GM21515 (cell line): ENCODE data around the gene MEAK7.
"Not testable (repeated sequence)": the region's sequence is repeated elsewhere in the genome, so short reads cannot be mapped to it uniquely, and the experiment has no call there.

Experiments
- ATAC-seq: cut with Tn5 transposase; IDR thresholded peaks from one replicate; pipeline ENCODE4 v1.9.1; 2021; ENCODE audit not compliant: unreplicated experiment

Gene MEAK7

DNA sequence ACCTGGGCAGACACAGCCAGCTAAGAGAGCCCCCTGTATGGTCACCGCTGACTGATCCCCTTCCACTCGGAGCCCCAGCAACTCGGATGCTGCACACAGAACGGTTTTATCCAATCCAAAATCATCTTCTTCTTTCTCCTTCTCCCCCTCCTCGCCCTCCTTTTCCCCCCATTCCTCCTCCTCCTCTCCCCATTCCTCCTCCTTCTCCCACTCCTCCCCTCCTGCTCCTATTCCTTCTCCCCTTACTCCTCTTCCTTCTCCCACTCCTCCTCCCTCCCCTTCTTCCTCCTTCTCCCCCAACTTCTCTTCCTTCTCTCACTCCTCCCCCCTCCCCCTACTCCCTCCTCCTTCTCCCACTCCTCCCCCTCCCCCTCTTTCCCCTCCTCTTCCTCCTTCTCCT is 30.4 kb upstream of the MEAK7 start:
- no peak for ATAC-seq

DNA sequence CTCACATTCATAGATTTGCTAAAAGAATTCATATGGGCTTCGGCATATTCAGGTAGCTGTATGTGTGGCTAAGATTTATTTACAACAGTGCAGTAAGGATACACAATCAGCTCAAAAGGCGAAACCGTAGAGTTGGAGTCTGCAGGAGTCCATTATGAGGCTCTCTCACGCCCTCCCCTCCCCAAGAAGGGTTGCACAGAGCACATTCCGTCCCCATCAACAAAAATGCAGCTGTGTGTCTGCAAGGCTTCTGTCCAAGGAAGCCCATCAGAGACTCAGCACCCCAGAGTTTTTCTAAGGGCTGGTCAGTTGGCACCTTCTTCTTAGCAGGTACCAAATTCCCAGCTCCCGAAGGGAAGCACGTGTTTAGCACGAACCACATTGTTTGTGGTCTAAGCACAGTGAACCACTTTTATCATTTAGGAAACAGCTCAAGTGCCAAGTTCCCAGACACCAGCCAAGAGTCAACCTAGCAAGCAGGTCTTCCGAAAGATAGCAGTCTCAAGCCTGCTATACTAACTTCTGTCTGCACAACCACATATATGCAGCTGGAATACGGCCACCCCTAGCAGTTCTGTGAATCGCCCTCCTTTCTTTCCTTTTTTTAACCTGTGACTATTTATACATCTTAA is 28.5 kb upstream of the MEAK7 start:
- ATAC-seq, result no peak

DNA sequence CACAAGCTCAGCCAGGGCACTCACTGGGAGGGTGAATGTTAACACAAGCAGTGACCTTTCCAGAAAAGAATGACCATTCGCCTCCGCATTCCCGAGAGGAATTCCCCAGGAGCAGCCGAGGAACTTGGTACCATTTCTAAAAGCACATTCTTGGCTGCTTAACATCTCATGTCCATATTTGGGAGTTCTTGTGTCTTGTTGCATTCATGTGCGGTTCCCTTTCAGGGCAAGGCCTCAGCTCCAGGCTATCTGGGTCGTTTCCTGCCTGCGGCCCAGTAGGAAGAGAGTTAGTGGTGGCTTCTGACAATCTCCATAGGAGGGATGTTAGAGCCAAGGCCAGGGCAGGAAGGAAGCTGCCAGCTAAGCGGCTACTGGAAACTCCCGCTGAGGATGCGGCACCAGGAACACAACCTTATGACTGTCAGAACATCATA is 27.8 kb upstream of the MEAK7 start:
- no peak for ATAC-seq

DNA sequence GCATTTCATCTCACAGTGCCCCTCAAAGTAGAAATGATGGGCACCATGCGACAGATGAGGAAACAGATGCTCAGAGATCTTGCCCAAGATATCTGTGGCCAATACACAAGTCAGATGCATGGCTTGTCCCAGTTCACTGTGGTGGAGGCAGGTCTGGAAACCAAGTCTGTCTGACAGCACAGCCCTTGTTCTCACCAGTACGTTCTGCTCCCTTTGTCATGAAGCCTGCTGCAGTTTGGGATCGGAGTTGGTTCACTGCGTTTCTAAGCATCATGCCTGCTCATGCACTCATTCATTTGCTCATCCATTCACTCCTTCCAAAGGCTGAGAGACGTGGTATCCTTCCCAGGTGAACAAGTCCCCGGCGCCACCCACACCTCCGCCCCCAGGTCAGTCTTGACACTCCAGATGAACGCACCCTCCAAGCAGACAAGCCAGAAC is 27.2 kb upstream of the MEAK7 start:
- ATAC-seq, result no peak

DNA sequence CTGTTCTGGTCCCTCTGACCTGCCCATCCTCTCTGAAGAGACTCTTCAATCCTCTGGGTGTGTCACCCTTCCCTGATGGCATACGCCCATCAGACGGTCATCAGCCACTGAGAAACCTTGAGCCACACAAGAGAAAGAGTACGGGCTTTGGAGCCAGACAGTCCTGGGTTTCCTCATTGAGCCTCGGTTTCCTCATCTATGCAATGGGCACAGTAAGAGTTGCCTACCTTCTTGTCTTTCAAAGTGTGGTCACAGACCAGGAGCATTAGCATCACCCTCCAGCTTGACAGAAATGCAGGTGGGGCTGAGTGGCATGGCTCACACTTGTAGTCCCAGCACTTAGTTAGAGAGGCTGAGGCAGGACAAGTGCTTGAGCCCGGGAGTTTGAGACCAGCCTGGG is 26.1 kb upstream of the MEAK7 start:
- no peak for ATAC-seq

DNA sequence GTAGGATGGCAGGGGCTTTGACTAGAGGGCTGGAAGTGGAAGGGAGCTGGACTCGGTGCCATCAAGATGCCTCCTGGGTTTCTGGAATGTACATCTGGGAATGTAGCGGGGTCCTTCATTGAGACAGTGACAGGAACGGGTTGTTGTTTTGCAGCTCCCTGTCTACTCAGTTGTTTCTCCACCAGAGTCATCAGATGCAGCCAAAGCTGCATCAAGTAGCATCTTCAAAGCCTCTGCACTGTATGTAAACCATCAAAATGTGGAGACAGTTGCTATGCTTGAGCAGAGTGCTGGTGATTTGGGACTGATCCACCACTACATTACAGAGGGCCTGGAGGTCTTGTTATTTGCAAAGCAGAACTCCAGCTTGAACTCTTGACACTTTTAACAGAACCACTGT is 25.1 kb upstream of the MEAK7 start:
- no peak for ATAC-seq

DNA sequence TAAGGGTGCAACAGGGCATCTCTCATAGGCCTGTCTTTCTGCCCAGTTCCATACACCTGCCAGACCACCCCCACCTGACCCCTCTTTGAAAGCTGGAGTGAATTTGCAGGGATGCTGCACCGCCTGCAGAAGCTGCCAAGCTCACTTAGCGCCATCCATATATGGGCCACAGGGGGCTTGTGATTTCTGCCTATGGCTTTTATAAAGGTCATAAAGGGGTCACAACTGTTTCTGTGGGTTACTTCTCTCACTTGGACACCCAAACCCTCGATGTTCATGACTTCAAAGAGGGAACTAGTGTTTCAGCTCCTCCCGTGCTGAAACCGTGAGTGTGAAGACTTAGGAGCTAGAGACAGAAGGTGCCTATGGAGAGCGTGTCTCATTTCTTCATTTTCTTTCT is 23.9 kb upstream of the MEAK7 start:
- ATAC-seq, result no peak

DNA sequence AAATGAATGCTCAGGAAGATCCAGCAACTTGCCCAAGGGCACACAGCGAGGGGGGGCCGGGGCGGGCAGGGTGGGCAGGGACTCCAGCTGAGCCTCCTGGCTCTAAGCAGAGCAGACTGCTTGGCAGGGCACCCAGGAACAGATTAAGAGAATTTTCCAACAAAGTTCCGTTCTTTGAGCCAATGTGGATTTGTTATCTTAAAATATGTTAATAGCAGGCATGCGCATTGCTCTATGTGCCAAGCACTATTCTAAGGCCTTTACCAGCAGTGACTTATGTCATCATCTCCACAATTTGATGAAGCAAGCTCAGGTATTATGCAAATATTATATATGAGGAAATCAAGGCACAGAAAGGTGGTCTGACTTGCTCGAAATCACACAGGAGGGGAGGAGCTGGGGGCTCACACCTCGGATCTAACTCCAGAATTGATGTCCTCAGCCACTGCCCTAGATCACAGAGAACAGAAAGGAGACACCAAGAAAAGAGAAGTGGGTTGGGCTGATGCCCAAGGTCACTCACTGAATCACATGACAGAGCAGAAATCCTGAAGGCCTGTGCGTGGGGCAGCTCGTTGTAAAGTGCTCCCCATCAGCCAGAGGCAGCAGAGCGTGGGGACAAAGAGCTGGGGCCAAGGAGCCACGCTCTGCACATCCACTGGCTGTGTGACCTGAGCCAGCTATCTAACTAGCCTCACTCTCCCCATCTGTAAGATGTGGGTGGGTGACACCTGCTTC is 23.2 kb upstream of the MEAK7 start:
- ATAC-seq, result no peak

DNA sequence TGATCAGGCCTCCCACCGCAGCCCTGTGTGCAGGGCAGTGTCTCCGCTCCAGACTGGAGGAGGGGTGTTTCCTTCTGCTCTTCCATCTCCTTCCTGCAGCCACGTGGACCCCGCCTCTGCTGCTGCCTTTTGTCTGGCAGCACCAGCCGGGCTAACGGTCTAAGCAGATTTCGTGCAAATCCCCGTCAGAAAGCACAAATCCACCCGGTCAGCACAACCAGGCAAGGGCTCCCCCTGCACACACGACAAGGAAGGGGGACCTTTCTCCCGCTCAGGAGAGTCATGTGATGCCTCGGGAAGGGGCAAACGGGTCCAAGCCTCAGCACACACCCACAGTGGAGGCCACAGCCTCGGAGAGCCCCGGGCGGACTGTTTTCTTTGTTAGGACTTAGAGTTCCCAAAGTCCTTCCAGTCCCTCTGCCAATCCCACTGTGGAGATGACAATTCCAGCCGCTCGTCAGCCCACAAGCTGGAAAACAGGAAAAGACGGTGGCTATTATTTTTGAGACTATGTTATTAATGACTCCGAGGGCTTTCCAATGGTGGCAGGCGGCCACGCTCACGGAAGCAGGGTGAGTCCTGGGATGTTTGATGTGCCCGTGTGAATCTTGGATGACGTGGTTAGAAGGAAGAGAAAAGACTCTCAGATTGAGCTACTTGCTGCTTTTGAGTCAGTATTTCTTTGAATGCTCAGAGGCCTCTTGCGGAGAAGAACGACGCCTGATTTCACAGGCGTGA is 22.5 kb upstream of the MEAK7 start:
- ATAC-seq, result no peak

DNA sequence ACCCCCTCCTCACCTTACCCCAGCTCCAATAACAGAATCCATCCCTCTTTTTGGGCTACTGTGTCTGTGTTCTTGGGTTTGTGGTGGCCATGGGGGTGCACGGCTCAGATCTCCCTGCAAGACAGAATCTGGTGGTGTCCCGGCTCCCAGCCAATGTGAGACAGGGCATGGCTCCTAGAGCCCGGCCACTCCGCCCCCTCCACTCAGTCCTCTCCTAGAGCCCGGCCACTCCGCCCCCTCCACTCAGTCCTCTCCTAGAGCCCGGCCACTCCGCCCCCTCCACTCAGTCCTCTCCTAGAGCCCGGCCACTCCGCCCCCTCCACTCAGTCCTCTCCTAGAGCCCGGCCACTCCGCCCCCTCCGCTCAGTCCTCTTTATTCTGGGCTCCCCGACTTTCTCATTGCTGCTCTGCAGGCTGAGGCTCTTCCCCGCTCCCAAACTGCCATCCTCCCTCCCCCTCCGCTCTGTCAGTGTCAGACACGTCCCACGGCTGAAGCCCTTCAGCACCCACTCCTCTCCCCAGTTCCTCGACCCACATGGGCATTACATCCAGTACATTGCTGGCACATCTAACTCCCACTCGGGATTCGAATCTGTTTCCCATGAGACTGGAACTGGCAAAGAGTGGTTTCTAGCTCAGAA is 20.6 kb upstream of the MEAK7 start:
- ATAC-seq, result not testable (repeated sequence)

DNA sequence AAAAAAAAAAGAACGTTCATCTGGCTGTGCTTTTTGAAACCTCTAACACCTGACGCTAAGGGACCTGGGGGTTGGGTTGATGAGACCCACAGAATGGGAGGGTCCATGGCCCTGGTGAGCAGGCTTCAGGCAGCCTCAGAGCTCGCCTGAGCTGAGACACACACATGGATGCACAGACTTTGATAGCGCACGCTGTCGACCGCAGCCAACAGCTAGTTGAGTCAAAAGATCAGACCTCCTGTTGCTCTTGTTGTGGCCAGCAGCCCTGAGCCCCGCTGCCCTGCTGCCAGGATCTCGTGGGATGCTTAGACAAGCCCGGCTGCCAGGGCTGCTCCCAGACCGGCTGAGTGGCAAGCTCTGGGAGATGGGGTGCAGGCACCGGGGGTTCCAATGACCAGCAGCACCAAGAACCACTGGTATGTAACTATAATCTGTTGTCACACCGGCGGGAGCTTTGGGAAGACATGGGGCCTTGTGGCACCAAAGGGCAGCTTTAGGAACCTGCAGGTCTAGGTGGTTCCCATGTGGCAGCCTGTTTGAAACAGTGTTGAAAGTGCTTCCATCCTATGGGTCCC is 20.0 kb upstream of the MEAK7 start:
- ATAC-seq, result no peak

DNA sequence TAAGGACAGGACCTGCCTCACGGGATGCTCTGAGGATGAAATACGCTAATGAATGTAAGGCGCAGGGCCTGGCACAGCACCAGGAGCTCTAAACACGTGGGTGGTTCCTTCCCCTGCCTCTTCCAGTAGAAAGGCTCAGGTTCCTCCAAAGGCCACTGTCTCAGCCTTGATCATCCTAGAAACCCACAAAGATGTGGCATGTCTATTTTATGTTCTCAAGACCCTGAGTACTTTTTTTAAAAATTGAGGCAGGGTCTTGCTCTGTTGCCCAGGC is 17.0 kb upstream of the MEAK7 start:
- ATAC-seq, result no peak

DNA sequence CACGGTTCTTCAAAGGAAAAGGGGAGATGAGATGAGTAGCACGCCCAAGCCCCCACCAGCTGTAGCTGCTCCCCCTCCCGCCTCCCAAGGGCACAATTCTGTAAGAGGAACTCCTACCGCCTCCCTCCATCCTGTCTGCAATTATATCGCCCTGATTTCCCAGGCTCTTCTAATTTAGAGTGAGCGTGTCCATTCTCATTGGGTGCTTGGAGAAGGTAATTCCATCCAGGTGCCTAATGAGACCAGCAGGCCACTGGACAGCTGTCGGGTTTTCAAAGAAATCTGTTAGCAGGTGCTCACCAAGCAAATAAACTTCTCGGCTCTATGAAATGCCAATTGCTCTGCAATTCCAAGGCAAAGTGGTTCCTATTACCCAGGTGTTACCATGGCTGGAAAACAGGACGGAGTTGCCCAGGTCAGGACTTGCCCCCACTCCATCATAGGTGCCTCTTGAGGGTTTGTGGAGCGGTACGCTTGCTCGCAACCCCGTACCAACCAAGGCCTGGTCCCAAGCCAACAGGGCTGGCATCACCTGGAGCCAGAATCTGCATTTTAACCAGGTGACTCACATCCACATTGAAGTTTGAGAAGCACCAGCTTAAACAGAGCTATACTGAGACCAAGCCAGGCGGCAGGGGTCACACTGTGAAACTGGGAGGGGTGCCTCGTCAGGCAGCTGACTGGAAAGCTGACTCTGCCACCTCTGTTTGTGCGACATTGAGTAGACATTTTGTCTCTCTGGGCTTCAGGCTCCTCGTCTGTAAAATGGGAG is 16.5 kb upstream of the MEAK7 start:
- no peak for ATAC-seq

DNA sequence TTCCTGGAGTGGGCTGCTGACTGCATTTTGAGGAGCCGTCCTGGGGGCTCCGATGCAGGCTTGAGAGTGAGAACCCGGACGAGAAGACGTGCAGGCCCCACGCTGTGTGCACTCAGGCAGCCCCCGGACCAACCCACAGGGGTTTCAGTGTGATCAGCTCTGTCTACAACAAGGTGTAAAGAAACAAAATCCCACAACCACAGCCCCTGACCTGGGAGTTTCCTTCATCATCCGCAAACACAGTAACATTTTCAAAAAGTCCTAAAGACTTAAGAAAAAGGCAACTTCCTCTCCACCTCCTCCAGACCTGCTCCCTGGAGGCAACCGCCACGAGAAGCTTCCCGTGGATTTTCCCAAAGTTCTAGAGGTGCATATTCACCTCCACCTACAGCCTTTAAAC is 15.4 kb upstream of the MEAK7 start:
- ATAC-seq, result no peak

DNA sequence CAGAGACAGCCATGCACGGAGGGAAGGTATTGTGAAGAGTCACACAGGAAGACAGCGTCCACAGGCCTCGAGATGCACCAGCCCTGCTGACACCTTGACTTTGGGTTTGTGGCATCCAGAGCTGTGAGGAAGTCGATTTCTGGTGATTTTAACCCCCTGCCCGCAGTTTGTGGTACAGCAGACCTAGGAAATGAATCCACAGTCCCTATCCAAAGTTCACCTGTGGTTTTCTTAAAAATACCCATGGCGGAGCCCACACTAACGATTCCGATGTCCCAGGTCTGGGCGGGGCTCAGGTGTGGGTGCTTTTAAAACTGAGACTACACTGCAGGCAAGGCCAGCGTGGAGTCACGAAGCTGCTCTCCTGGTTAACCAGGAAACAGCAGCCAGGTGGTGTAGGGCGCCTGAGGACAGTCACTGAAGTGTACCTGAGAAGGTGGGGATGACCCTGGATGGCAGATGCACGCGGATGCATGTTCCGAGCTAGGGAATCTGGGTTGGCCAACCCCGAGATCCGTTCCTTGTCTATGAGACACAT is 14.4 kb upstream of the MEAK7 start:
- no peak for ATAC-seq

DNA sequence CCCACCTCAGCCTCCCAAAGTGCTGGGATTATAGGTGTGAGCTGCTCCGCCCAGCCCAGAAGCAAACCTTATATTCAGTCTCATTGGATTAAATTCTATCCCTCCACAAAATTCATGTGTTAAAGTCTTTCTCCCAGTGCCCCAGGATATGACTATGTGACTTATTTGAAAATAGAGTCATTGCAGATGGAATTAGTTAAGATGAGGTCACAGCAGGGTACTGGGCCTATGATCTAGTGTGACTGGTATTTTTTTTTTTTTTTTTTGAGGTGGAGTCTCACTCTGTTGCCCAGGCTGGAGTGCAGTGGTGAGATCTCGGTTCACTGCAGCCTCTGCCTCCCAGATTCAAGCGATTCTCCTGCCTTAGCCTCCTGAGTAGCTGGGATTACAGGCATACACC is 13.8 kb upstream of the MEAK7 start:
- not testable (repeated sequence) for ATAC-seq

DNA sequence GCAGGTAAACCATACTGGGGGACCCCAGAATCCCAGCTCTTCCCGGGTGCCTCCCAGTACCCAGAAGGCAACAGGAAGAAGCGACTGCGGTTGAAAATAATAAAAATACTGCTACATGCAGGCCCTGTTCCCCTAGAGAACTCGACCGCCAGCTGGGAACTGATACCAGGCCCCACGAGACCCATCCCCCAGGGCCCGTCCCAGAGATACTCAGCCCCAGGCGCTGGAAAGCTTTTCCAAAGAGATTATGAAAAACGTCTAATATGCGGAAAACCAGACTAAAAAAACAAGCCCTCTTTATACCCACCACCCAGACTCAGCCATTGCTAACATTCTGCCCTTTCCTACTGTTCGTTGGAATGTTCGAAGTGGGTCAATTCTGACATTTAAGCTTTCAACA is 12.9 kb upstream of the MEAK7 start:
- no peak for ATAC-seq

DNA sequence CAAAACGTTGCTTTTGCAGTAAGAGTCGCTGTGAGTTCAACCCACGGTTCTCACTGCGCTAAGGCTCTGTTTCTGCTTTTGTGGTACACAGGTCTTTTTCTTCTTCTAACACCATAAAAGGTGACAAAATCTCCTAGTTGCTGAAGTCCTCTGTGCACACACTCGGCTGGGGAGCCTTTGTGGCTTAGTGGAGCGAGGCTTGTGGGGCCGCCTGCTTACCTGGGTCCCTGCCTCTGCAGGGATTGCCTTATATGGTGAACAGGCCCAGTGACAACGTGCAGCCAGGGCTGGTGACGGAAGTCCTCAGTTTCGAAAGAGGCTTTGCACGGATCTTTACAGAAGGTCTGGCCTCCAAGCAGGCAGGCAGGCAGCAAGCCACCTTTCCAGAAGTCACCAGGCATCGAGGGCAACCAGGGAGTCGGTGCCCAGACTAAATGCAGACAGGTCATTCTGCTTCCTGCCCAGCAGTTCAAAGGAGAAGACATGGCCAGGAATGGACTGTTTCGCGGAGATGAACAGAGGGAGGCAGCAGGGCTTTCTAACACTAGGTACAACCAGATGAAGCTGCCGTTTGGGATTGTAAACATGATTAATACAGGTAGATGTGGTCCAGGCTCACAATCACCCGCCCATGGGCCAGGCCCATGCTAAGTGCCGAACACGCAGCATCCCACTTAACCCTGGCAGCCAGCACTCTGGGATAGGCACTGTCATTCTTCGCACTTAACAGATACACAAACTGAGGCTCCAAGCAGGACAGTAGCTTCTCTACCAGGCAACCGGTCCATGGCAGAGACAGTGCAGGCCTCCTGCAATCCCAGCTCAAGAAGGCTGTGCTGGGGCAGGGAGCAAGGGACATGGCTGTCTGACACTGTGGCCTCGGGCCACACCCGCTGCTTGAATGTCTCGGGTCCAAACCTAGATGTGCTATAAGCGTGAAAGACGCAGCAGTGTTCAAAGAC is 10.7 kb upstream of the MEAK7 start:
- ATAC-seq, result peak; percentile 95

DNA sequence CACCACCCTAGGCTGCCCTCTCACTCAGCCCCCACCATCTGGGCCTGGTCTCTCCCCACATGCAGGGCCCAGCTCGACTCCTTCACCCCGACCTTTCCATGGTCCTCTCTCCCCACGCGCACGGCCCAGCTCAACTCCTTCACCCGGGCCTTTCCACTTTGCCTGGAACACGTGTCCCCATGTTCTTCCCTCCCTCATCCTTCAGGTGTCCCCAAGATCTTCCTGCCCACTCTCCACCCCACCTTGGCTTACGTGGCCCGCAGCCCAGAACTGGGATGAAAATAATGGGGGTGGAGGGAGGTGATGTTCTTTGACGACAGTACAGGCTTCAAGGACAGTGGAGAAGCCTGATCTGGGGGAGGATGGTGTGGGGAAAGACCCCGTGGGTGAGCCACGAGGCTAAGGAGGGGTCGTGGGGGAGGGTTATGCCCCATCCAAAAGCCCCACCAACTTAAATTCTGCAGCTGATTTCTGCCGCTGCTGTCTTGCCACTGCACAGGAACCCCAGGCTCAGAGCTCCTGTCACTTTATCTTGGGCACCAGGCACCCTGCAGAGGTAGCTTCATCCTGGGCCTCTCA is 9.9 kb upstream of the MEAK7 start:
- no peak for ATAC-seq
